Cardiac fibroblast (primary cell): Measurements from ENCODE around the gene CNTN1.

Source experiments
- DNase-seq, 2 donors: peaks; one replicate each; pipeline versions ENCODE4 v3.0.0 to v3.0.0-alpha.2; 2010; ENCODE audit warnings: low read depth in 2 of 2
- H3K4me3 ChIP-seq, 2 donors: replicated peaks in 1 of 2; 1 replicate in 1 of 2; 2 replicates in 1 of 2; pipeline ENCODE4 v1.5.1; 2011; ENCODE audit warnings: low read depth in 2 of 2, low read length in 2 of 2, mild to moderate bottlenecking in 2 of 2, moderate library complexity in 1 of 2
- TF ChIP-seq, protein P1 (sequence below): IDR thresholded peaks from one replicate; pipeline ENCODE4 v1.5.1; 2011; ENCODE audit warnings: low read depth, mild to moderate bottlenecking, low read length, inconsistent platforms

CNTN1 gene

GRCh38 chr12:41103614-41104013 is 411.4 kb downstream of the CNTN1 start:
- no peak overlapping the region for H3K4me3 ChIP-seq
- no peak for DNase-seq
- TF ChIP-seq, protein P1, sequence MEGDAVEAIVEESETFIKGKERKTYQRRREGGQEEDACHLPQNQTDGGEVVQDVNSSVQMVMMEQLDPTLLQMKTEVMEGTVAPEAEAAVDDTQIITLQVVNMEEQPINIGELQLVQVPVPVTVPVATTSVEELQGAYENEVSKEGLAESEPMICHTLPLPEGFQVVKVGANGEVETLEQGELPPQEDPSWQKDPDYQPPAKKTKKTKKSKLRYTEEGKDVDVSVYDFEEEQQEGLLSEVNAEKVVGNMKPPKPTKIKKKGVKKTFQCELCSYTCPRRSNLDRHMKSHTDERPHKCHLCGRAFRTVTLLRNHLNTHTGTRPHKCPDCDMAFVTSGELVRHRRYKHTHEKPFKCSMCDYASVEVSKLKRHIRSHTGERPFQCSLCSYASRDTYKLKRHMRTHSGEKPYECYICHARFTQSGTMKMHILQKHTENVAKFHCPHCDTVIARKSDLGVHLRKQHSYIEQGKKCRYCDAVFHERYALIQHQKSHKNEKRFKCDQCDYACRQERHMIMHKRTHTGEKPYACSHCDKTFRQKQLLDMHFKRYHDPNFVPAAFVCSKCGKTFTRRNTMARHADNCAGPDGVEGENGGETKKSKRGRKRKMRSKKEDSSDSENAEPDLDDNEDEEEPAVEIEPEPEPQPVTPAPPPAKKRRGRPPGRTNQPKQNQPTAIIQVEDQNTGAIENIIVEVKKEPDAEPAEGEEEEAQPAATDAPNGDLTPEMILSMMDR, result no peak

- no peak for DNase-seq
- TF ChIP-seq, protein P1, result no peak
- H3K4me3 ChIP-seq, result no peak overlapping the region
These were observed 414.1 kb downstream of the CNTN1 start for GRCh38 chr12:41106315-41106714.

GRCh38 chr12:41108032-41108431 is 415.8 kb downstream of the CNTN1 start:
- no peak for DNase-seq
- no peak overlapping the region for H3K4me3 ChIP-seq
- TF ChIP-seq, protein P1, result no peak

- DNase-seq, result no peak
- TF ChIP-seq, protein P1, result no peak
- no peak overlapping the region for H3K4me3 ChIP-seq
These were observed 420.7 kb downstream of the CNTN1 start for GRCh38 chr12:41112903-41113302.

DNA sequence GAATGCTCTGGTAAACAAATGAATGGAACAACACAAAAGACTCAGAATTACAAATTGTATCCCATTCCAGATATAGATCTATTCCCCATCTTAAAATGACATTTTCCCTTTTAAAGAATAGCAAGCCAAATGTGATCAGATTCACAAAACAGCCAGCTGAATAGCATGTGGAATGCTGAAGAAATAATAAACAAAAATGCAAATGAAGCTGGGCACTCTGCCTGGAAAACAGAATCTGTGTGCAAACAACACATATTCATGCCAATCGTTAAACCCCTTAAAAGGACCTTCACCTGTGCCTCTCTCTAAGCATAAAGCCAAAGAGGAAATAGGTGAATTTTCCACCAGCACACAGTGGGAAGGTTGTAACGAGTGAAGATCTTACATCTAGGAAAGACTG is 428.0 kb downstream of the CNTN1 start:
- H3K4me3 ChIP-seq, result no peak overlapping the region
- TF ChIP-seq, protein P1, result no peak
- no peak for DNase-seq

DNA sequence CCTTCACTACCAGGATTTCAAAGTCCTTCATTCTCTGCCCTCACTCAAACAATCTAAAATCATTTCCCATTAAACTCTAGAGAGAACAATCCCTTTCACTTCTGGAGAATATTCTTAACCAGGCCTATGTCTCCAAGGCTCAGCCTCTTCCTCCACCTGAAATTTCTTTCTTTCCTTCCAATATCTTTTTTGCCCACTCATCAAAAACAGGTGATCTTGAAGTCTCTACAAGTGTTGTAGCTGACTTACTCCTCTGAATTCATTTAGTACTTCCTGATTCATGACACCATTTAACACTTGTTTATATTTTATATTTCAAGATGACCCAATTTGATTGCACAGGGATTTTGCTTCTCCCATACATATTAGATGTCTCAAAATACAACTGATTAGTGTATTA is 429.1 kb downstream of the CNTN1 start:
- no peak overlapping the region for H3K4me3 ChIP-seq
- DNase-seq, result no peak
- TF ChIP-seq, protein P1, result no peak
